Measurements from ENCODE around the gene CMTR1. TPM values are rescaled to one million over a fixed set of nuclear protein-coding genes. Genes with fewer than 3 reads are reported as not detected.
A peak's percentile ranks its signal among the peaks of the same experiment; 100 is the strongest.

The CMTR1 gene
- total RNA-seq, 1 experiment from 2014 or later = 37.7 TPM

- Histone ChIP-seq H3K36me3 (ENCODE audit: control insufficient read depth, insufficient read depth, low read length) (no peaks in the 10 kb centered on the region), H3K4me3 (ENCODE audit: low read depth in 2 of 2, low read length in 2 of 2) (no peak overlapping the region), H3K4me1 (ENCODE audit: control insufficient read depth, insufficient read depth, low read length) (peaks cover 50% of the 10 kb centered on the region), H3K27ac (ENCODE audit: low read length) (peak overlapping the region; percentile 69), H3K9me3 (ENCODE audit: control insufficient read depth, insufficient read depth, low read depth, low read length) (no peaks in the 10 kb centered on the region), H3K27me3 (ENCODE audit: control insufficient read depth, insufficient read depth, low read length) (no peaks in the 10 kb centered on the region)
- TF ChIP-seq POLR2AphosphoS5 (IDR thresholded peaks at IDR 0.05; ENCODE audit: low read depth, low read length) = no peak
- no peak for TF ChIP-seq REST (IDR thresholded peaks at IDR 0.05; ENCODE audit: insufficient read depth in 1 of 2, low read depth in 2 of 2, low read length in 1 of 2)
- no peak for TF ChIP-seq TCF7L2 (IDR thresholded peaks at IDR 0.05; ENCODE audit: low read depth, low read length)
- no peak for TF ChIP-seq SIN3A (IDR thresholded peaks at IDR 0.05; ENCODE audit: borderline replicate concordance, insufficient read depth, low read depth, low read length)
- no peak for TF ChIP-seq CTCF (IDR thresholded peaks at IDR 0.05)
- ChIA-PET POLR2A (no interaction called here), CTCF (no interaction called here)
- ATAC-seq = no peak
- in situ Hi-C loops (cut with HindIII; ENCODE audit: low pct_unique_long_range_greater_than_20kb, low sequenced_read_pairs) = no loop called here
- no peak for DNase-seq (ENCODE audit: low read depth, low spot score)
- no TSS peak for BruUV-seq (replicated peaks)
- intact Hi-C loops (cut with micrococcal nuclease; ENCODE audit: unreplicated experiment) = no loop called here
These were observed 59.4 kb downstream of the CMTR1 start for GRCh38 chr6:37492236-37492972.

GRCh38 chr6:37492991-37493660, 60.1 kb downstream of the CMTR1 start:
- H3K4me3 ChIP-seq (ENCODE audit: low read depth in 2 of 2, low read length in 2 of 2) = no peak overlapping the region
- in situ Hi-C loops (cut with HindIII; ENCODE audit: low pct_unique_long_range_greater_than_20kb, low sequenced_read_pairs) = no loop called here
- POLR2A ChIA-PET = no interaction called here
- no peak for TF ChIP-seq REST (IDR thresholded peaks at IDR 0.05; ENCODE audit: insufficient read depth in 1 of 2, low read depth in 2 of 2, low read length in 1 of 2)
- TF ChIP-seq SIN3A (IDR thresholded peaks at IDR 0.05; ENCODE audit: borderline replicate concordance, insufficient read depth, low read depth, low read length) = no peak
- TF ChIP-seq POLR2AphosphoS5 (IDR thresholded peaks at IDR 0.05; ENCODE audit: low read depth, low read length) = no peak
- no peak for TF ChIP-seq TCF7L2 (IDR thresholded peaks at IDR 0.05; ENCODE audit: low read depth, low read length)
- TF ChIP-seq CTCF (IDR thresholded peaks at IDR 0.05) = no peak
- CTCF ChIA-PET = no interaction called here
- BruUV-seq (replicated peaks) = no TSS peak
- H3K4me1 ChIP-seq (ENCODE audit: control insufficient read depth, insufficient read depth, low read length) = peaks cover 48% of the 10 kb centered on the region
- no peaks in the 10 kb centered on the region for H3K27me3 ChIP-seq (ENCODE audit: control insufficient read depth, insufficient read depth, low read length)
- H3K36me3 ChIP-seq (ENCODE audit: control insufficient read depth, insufficient read depth, low read length) = no peaks in the 10 kb centered on the region
- H3K27ac ChIP-seq (ENCODE audit: low read length) = no peak overlapping the region; the same call in 1 of the 2 replicates
- DNase-seq (ENCODE audit: low read depth, low spot score) (no peak), ATAC-seq (no peak)
- no peaks in the 10 kb centered on the region for H3K9me3 ChIP-seq (ENCODE audit: control insufficient read depth, insufficient read depth, low read depth, low read length)
- intact Hi-C loops (cut with micrococcal nuclease; ENCODE audit: unreplicated experiment) = no loop called here

Data from Panc1 (cell line).